ENCODE data around the gene ARPC5L. TPM values are rescaled to one million over a fixed set of nuclear protein-coding genes. Genes with fewer than 3 reads are reported as not detected.

Gene ARPC5L
- polyA plus RNA-seq, 1 donor, result 44.4 TPM

DNA sequence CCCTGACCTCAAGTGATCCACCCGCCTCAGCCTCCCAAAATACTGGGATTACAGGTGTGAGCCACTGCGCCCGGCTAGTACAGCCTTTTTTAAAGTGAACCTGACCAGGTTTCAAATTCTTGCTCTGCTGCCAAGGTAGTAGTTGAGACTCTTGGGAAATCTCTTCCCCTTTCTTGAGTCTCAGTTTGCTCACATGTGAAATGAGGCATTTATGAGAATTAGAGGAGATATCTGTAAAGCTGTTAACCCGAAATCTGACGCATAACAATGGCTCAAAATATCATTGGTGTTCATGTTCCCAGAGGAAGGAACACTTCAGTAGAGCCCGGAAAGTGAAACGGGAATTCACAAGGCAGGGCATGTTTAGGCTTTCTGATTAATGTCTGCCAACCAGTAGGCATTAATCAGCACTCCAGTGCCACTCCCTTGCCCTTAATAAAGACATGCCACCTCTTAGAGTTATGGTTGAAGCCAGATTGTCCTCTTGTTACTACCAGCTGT is 1.5 kb downstream of the ARPC5L start:
- peaks cover 5% of the 10 kb centered on the region for H3K4me1 ChIP-seq (ENCODE audit: control insufficient read depth, insufficient read depth, low read length)
- no peak for DNase-seq
- peaks cover 23% of the 10 kb centered on the region for H3K36me3 ChIP-seq (ENCODE audit: control insufficient read depth, insufficient read depth, low read length)
- H3K4me3 ChIP-seq (ENCODE audit: low read length), result no peak overlapping the region
- H3K9me3 ChIP-seq (ENCODE audit: control insufficient read depth, low read depth, low read length), result no peaks in the 10 kb centered on the region
- no CpG with 5 or more reads among the region's 7 CpGs for WGBS (ENCODE audit: insufficient coverage, low lambda C conversion rate)
- no peak overlapping the region for H3K27ac ChIP-seq (ENCODE audit: low read length)
- H3K27me3 ChIP-seq (ENCODE audit: control insufficient read depth, insufficient read depth, low read length), result no peaks in the 10 kb centered on the region

DNA sequence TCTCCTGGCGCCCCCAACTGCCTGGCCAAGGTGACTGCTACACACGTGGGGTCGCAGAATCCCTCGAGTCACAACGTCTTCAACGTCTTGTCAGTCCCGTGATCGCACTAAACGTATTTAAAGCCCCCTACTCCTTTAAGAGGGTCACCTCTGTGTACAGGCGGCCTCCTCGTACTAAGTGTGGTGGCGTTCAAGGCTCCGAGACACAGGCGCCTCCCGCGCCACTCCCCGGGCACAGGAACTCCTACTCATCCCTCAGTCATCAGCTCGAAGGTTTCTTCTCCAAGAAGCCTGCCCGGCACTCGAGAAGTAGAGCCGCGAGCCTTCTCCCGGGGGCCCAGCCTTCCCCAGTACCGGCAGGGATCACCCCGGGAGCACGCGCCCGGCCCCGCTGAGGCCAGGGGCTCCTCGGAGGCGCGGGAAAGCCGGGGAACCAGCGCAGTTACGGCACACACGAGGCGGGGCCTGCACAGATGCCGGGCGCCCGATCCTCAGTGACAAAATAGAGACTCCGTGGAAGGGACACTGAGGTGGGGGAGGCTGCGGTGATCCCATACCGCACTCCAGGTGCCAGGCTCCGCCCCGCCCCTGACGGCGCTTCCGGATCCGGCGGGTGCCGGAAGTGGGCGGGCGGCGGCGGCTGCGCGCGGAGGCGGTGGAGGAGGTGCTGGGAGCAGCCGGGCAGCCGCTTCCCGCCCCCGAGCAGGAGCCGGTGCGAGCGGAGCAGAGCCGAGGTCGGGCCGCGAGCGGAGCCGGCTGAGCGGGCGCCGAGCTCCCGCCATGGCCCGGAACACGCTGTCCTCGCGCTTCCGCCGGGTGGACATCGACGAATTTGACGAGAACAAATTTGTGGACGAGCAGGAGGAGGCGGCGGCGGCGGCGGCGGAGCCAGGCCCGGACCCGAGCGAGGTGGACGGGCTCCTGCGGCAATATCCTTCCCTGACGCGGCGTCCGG is 6.9 kb downstream of the ARPC5L start:
- Histone ChIP-seq H3K27ac (ENCODE audit: low read length) (peak overlapping the region; percentile 96), H3K9me3 (ENCODE audit: control insufficient read depth, low read depth, low read length) (no peaks in the 10 kb centered on the region), H3K4me1 (ENCODE audit: control insufficient read depth, insufficient read depth, low read length) (peaks cover 7% of the 10 kb centered on the region), H3K36me3 (ENCODE audit: control insufficient read depth, insufficient read depth, low read length) (peaks cover 20% of the 10 kb centered on the region), H3K4me3 (ENCODE audit: low read length) (peak overlapping the region; percentile 77), H3K27me3 (ENCODE audit: control insufficient read depth, insufficient read depth, low read length) (no peaks in the 10 kb centered on the region)
- peak; percentile 80 to 91 for DNase-seq
- no CpG with 5 or more reads among the region's 101 CpGs for WGBS (ENCODE audit: insufficient coverage, low lambda C conversion rate)

DNA sequence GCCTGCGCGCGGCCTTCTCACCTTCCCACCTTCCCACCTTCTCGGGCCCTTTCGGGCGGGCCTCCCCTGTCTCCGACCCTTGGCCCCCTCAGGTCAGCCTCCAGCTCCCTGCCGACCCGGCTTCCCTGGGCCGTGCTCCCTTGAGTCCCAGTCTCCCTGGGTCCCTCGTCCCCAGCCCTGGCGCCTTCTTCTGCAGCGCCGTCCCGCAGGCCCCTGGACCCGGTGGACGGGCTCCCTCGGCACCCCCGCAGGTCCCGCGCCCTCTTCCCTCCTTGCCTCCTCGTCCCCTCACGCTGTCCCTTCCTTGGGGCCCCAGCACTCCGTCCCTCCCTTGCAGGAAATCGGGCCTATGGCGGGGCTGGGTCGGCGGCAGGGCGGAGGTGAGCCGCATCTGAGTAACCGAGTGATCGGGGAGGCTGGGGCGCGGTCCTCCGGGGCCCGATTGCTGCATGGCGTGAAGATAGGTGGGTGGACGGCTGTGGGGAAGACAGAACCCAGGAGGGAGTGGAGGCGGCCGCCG is 7.6 kb downstream of the ARPC5L start:
- WGBS (ENCODE audit: insufficient coverage, low lambda C conversion rate), result no CpG with 5 or more reads among the region's 41 CpGs
- no peak for DNase-seq
- peaks cover 7% of the 10 kb centered on the region for H3K4me1 ChIP-seq (ENCODE audit: control insufficient read depth, insufficient read depth, low read length)

DNA sequence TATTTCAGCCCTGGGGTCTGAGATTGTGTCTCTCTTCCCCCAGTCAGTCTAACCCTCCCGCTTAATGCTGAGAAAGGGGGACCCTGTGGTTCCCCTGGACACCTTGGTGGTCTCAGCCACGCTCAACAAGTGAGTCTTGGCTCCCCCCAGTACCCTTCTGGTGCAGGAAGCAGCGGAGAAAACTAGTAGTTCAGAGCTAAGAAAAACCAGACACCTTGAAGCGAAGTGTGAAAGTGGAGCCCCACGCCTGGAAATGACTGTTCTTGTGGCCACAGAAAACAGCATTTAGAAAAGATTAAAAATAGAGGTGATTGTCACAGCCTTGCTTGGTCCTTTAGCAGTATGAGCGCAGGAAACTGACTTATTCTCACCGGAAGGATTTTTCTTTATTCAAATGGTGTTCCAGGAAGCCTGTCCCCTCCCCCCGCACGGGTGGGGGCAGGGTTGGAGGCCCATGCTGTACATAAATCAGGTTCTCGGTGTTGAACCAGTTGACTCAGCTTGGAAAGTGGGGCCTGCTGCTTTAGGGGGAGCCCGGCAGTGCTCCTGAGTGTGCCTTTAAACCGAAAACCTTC is 8.1 kb downstream of the ARPC5L start:
- H3K27ac ChIP-seq (ENCODE audit: low read length), result peak overlapping the region; percentile 52
- peak; percentile 59 to 78 for DNase-seq
- H3K27me3 ChIP-seq (ENCODE audit: control insufficient read depth, insufficient read depth, low read length), result no peaks in the 10 kb centered on the region
- no CpG with 5 or more reads among the region's 12 CpGs for WGBS (ENCODE audit: insufficient coverage, low lambda C conversion rate)
- H3K4me3 ChIP-seq (ENCODE audit: low read length), result peak overlapping the region; percentile 77
- H3K36me3 ChIP-seq (ENCODE audit: control insufficient read depth, insufficient read depth, low read length), result peaks cover 33% of the 10 kb centered on the region
- no peaks in the 10 kb centered on the region for H3K9me3 ChIP-seq (ENCODE audit: control insufficient read depth, low read depth, low read length)
- H3K4me1 ChIP-seq (ENCODE audit: control insufficient read depth, insufficient read depth, low read length), result peaks cover 7% of the 10 kb centered on the region

More for the DNA sequence above, 7.6 kb downstream of the ARPC5L start:
- peak overlapping the region; percentile 52 for H3K27ac ChIP-seq (ENCODE audit: low read length)
- H3K9me3 ChIP-seq (ENCODE audit: control insufficient read depth, low read depth, low read length), result no peaks in the 10 kb centered on the region
- peak overlapping the region; percentile 77 for H3K4me3 ChIP-seq (ENCODE audit: low read length)
- H3K27me3 ChIP-seq (ENCODE audit: control insufficient read depth, insufficient read depth, low read length), result no peaks in the 10 kb centered on the region
- peaks cover 28% of the 10 kb centered on the region for H3K36me3 ChIP-seq (ENCODE audit: control insufficient read depth, insufficient read depth, low read length)

DNA sequence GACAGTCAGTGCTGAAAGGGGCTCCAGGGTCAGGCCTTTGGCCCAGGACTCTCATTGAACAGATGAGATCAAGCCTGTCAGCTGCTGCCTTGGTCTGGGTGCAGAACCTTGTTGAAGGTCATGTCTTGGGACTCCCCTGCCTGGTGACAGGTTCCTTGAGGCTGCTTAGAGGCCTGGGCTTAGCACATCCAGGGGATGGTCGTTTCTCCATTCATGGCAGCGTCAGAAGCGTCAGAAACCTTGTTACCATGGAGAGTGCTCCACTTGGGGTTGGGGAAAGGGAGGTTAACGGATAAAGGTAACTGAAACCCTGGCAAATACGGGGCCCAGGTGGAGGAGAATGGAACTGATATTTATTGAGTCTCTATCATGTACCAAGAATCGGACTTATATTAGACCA is 8.8 kb downstream of the ARPC5L start:
- H3K27ac ChIP-seq (ENCODE audit: low read length), result peak overlapping the region; percentile 52
- no CpG with 5 or more reads among the region's 6 CpGs for WGBS (ENCODE audit: insufficient coverage, low lambda C conversion rate)
- no peaks in the 10 kb centered on the region for H3K27me3 ChIP-seq (ENCODE audit: control insufficient read depth, insufficient read depth, low read length)
- peaks cover 40% of the 10 kb centered on the region for H3K36me3 ChIP-seq (ENCODE audit: control insufficient read depth, insufficient read depth, low read length)
- H3K4me1 ChIP-seq (ENCODE audit: control insufficient read depth, insufficient read depth, low read length), result peaks cover 7% of the 10 kb centered on the region
- no peaks in the 10 kb centered on the region for H3K9me3 ChIP-seq (ENCODE audit: control insufficient read depth, low read depth, low read length)
- peak overlapping the region; percentile 77 for H3K4me3 ChIP-seq (ENCODE audit: low read length)
- no peak for DNase-seq

DNA sequence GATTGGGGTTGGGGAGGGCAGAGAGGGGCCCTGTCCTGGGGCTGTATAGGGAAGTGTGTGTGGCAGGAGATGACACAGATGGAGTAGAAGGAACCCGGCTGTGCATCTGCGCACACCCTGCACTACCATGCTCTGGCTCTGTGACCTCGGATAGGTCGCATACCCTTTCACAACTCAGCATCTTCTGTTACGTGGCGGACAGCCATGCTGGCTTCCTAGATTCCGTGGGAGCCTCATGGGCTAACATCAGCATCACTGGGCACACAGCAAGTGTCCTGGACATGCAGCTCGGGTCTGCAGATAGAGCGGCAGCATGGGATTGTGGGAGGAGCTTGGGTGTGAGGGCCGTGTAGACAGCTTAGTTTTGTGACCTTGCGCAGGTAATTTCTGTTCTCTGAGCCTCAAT is 9.2 kb downstream of the ARPC5L start:
- no CpG with 5 or more reads among the region's 11 CpGs for WGBS (ENCODE audit: insufficient coverage, low lambda C conversion rate)
- no peaks in the 10 kb centered on the region for H3K27me3 ChIP-seq (ENCODE audit: control insufficient read depth, insufficient read depth, low read length)
- H3K4me3 ChIP-seq (ENCODE audit: low read length), result peak overlapping the region; percentile 77
- H3K36me3 ChIP-seq (ENCODE audit: control insufficient read depth, insufficient read depth, low read length), result peaks cover 44% of the 10 kb centered on the region
- H3K27ac ChIP-seq (ENCODE audit: low read length), result no peak overlapping the region
- DNase-seq, result no peak
- no peaks in the 10 kb centered on the region for H3K9me3 ChIP-seq (ENCODE audit: control insufficient read depth, low read depth, low read length)
- H3K4me1 ChIP-seq (ENCODE audit: control insufficient read depth, insufficient read depth, low read length), result peaks cover 7% of the 10 kb centered on the region

DNA sequence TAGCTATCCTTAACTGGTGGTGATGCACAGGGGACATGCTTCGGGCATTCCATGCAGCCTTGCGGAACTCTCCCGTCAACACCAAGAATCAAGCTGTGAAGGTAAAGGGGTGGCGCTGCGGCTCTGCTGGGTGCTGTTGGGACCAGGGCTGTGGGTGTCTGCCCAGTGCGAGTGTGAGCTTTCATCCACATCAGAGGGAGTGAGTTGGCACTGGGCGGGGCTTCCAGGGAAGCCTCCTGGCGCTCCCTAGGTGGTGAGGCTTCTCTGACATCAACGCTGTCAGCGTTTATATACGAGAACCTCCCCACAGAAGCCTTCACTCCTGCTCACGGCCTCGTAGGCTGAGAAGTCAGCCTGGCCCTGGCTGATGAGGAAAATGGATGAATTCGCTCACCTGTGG is 11.7 kb downstream of the ARPC5L start:
- Histone ChIP-seq H3K27ac (ENCODE audit: low read length) (no peak overlapping the region), H3K4me3 (ENCODE audit: low read length) (no peak overlapping the region), H3K4me1 (ENCODE audit: control insufficient read depth, insufficient read depth, low read length) (peaks cover 7% of the 10 kb centered on the region), H3K36me3 (ENCODE audit: control insufficient read depth, insufficient read depth, low read length) (peaks cover 65% of the 10 kb centered on the region), H3K9me3 (ENCODE audit: control insufficient read depth, low read depth, low read length) (no peaks in the 10 kb centered on the region), H3K27me3 (ENCODE audit: control insufficient read depth, insufficient read depth, low read length) (no peaks in the 10 kb centered on the region)
- DNase-seq, result no peak
- WGBS (ENCODE audit: insufficient coverage, low lambda C conversion rate), result no CpG with 5 or more reads among the region's 14 CpGs

DNA sequence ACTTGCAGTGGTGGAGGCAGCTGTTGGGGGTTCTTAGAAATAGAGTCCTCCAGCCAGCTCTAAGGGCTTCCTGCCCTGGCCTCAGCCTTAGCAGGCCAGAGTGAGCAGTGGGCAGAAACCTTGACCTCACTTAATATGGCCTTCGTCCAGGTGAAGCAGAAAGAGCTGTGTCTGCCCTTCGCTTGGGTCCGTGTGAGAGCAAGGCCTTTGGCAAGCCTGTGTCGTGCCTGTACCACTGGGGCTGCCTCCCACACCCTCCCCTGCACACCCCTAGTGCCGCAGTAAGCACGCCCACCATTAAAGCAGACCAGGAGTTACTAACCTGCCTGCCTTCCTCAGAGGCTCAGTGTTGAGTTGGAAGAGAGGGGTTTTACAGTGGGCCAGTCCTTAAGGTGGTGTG is 13.6 kb downstream of the ARPC5L start:
- DNase-seq, result no peak
- Histone ChIP-seq H3K9me3 (ENCODE audit: control insufficient read depth, low read depth, low read length) (no peaks in the 10 kb centered on the region), H3K4me1 (ENCODE audit: control insufficient read depth, insufficient read depth, low read length) (peaks cover 6% of the 10 kb centered on the region), H3K27ac (ENCODE audit: low read length) (no peak overlapping the region), H3K4me3 (ENCODE audit: low read length) (no peak overlapping the region), H3K36me3 (ENCODE audit: control insufficient read depth, insufficient read depth, low read length) (peaks cover 80% of the 10 kb centered on the region), H3K27me3 (ENCODE audit: control insufficient read depth, insufficient read depth, low read length) (no peaks in the 10 kb centered on the region)
- WGBS (ENCODE audit: insufficient coverage, low lambda C conversion rate), result no CpG with 5 or more reads among the region's 6 CpGs

DNA sequence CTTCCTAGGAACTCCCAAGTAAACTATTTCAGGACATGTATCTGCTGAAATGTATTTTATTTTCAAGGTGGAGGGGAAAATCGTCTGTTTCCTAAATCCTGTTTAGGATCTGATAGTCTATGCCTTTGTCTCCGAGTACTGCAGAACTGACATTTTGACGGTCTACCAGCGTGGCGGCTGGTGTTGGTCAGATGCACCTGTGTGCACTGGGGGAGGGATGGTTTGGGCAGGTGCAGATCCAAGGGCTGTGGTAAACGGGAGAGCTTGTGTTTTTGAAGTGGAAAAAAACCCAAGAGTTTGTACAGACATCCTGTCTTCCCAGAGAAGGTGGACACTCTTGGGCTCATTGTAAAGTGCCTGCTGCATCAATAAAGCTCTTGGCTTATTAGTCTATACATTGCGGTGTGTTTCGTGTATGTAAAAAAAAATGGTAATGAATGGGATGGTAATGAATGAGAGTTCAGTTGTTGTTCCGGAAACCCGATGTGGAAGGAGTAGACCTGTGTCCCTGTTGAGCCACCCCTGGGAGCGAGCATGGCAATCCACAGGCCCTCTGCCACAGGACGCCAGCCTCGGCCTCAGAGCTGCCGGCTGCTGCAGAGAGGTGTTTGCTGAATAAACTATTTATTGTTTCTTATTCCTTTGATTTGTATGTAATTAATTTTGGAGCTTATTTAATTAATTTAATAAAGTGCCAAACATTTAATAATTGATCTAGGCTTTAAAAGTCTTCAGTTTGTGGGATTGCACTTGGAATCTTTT is 15.3 kb downstream of the ARPC5L start:
- H3K36me3 ChIP-seq (ENCODE audit: control insufficient read depth, insufficient read depth, low read length), result peaks cover 89% of the 10 kb centered on the region
- no peaks in the 10 kb centered on the region for H3K4me1 ChIP-seq (ENCODE audit: control insufficient read depth, insufficient read depth, low read length)
- DNase-seq, result no peak
- no peaks in the 10 kb centered on the region for H3K27me3 ChIP-seq (ENCODE audit: control insufficient read depth, insufficient read depth, low read length)
- H3K27ac ChIP-seq (ENCODE audit: low read length), result no peak overlapping the region
- WGBS (ENCODE audit: insufficient coverage, low lambda C conversion rate), result no CpG with 5 or more reads among the region's 14 CpGs
- H3K4me3 ChIP-seq (ENCODE audit: low read length), result no peak overlapping the region
- no peaks in the 10 kb centered on the region for H3K9me3 ChIP-seq (ENCODE audit: control insufficient read depth, low read depth, low read length)

DNA sequence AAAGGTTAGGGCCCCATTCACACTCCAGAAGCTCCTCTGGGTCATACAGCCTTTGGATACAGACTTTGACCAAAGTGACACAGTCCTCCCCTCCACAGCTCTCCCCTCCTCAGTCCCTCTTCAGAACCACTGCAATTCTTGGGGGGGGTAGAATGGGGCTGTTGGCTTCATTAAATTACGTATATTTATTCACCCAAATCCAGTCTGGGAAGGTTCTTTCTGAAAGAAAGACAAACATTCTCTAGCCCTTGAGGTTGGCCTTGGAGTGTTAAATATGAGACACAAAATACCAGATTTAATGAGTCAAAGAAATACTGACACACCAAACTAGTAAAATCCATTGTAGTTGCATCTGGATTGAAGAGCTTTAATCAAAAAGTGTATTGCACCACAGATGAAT is 16.1 kb downstream of the ARPC5L start:
- Histone ChIP-seq H3K27me3 (ENCODE audit: control insufficient read depth, insufficient read depth, low read length) (no peaks in the 10 kb centered on the region), H3K4me3 (ENCODE audit: low read length) (no peak overlapping the region), H3K27ac (ENCODE audit: low read length) (no peak overlapping the region), H3K9me3 (ENCODE audit: control insufficient read depth, low read depth, low read length) (no peaks in the 10 kb centered on the region), H3K4me1 (ENCODE audit: control insufficient read depth, insufficient read depth, low read length) (no peaks in the 10 kb centered on the region), H3K36me3 (ENCODE audit: control insufficient read depth, insufficient read depth, low read length) (peaks cover 89% of the 10 kb centered on the region)
- no peak for DNase-seq
- WGBS (ENCODE audit: insufficient coverage, low lambda C conversion rate), result no CpG with 5 or more reads among the region's 1 CpG

Measured in large intestine (tissue), 3 donors.